ENCODE measurements around the gene TRIAP1.
"Not testable (repeated sequence)": the region's sequence is repeated elsewhere in the genome, so short reads cannot be mapped to it uniquely, and the experiment has no call there.

DNA sequence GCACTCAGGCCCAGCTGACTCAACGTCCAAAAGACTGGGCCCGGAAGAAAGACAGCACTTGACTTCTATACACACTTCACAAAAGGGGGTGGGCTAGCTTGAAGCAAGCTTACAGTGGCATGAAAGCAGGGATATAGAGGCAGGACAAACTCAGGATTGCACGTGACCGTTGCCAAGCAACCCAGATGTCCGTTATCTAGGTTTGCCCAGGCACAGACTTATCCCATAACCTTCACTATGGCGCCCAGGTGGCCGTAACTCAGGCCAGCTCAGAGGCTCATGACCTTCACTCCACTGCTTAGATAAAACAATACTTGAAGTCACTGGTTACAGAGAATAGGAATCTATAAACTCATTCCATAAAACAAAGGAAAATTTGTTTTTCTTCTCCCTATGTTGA is 41.4 kb upstream of the TRIAP1 start:
- TF ChIP-seq, protein P1, sequence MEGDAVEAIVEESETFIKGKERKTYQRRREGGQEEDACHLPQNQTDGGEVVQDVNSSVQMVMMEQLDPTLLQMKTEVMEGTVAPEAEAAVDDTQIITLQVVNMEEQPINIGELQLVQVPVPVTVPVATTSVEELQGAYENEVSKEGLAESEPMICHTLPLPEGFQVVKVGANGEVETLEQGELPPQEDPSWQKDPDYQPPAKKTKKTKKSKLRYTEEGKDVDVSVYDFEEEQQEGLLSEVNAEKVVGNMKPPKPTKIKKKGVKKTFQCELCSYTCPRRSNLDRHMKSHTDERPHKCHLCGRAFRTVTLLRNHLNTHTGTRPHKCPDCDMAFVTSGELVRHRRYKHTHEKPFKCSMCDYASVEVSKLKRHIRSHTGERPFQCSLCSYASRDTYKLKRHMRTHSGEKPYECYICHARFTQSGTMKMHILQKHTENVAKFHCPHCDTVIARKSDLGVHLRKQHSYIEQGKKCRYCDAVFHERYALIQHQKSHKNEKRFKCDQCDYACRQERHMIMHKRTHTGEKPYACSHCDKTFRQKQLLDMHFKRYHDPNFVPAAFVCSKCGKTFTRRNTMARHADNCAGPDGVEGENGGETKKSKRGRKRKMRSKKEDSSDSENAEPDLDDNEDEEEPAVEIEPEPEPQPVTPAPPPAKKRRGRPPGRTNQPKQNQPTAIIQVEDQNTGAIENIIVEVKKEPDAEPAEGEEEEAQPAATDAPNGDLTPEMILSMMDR (IDR thresholded peaks at IDR 0.05) = not testable (repeated sequence)
- not testable (repeated sequence) for TF ChIP-seq POLR2A, POLR2AphosphoS5 (IDR thresholded peaks at IDR 0.05)
